Suprapubic skin (tissue), 4 donors: ENCODE data around the gene FHOD3. TPM values are rescaled to one million over a fixed set of nuclear protein-coding genes. Genes with fewer than 3 reads are reported as not detected.

Experiments
- DNase-seq, 2 donors: peaks; one replicate each; pipeline ENCODE4 v3.0.0-alpha.2; 2019; ENCODE audit warnings: low spot score in 2 of 2
- H3K27ac ChIP-seq: fragments of 200-600 bp; sonication (generic); one replicate; pipeline ENCODE4 v1.5.1; 2019
- H3K27me3 ChIP-seq: fragments of 200-600 bp; sonication (generic); one replicate; pipeline ENCODE4 v1.5.1; 2019
- H3K36me3 ChIP-seq: fragments of 200-600 bp; sonication (generic); one replicate; pipeline ENCODE4 v1.5.1; 2019
- H3K4me1 ChIP-seq: fragments of 200-600 bp; sonication (generic); one replicate; pipeline ENCODE4 v1.5.1; 2019
- H3K4me3 ChIP-seq: fragments of 200-600 bp; sonication (generic); one replicate; pipeline ENCODE4 v1.5.1; 2019; ENCODE audit warnings: mild to moderate bottlenecking
- H3K9me3 ChIP-seq: fragments of 200-600 bp; sonication (generic); one replicate; pipeline ENCODE4 v1.5.1; 2019
- EP300 ChIP-seq: sonication (generic); formaldehyde crosslinking; IDR thresholded peaks from one replicate; pipeline ENCODE4 v1.6.1; 2017; ENCODE audit warnings: antibody characterized with exemption
- POLR2A ChIP-seq, 2 donors: fragments of 450-650 bp; IDR thresholded peaks; one replicate each; pipeline ENCODE4 v1.6.1; 2017; ENCODE audit warnings: antibody characterized with exemption in 2 of 2, mild to moderate bottlenecking in 2 of 2, moderate library complexity in 2 of 2
- POLR2AphosphoS5 ChIP-seq, 3 donors: sonication (generic); formaldehyde crosslinking; IDR thresholded peaks; one replicate each; pipeline ENCODE4 v1.6.1; 2017; ENCODE audit warnings: antibody characterized with exemption in 3 of 3
- WGBS: methylation state at CpG from one replicate; pipeline ENCODE4 v1.1.5; 2018; 5-methylcytosine and 5-hydroxymethylcytosine counted together
- total RNA-seq, 4 donors: library from RNA; depleted of rRNA; stranded (reverse); fragments of >200 nt; gene quantifications; one replicate each; pipeline ENCODE4 v1.1.0, GENCODE V29; 2016
- TF ChIP-seq, protein P1 (sequence below), 2 donors: fragments of 200-600 bp in 1 of 2; fragments of 450-650 bp in 1 of 2; sonication (generic) in 1 of 2; IDR thresholded peaks; one replicate each; pipeline ENCODE4 v1.5.1; 2016 to 2019; ENCODE audit warnings: antibody characterized with exemption in 2 of 2, mild to moderate bottlenecking in 1 of 2, moderate library complexity in 1 of 2

FHOD3 gene
- total RNA-seq, 4 donors from 2014 or later: 5.8 to 18.7 (median 15.5) TPM

DNA sequence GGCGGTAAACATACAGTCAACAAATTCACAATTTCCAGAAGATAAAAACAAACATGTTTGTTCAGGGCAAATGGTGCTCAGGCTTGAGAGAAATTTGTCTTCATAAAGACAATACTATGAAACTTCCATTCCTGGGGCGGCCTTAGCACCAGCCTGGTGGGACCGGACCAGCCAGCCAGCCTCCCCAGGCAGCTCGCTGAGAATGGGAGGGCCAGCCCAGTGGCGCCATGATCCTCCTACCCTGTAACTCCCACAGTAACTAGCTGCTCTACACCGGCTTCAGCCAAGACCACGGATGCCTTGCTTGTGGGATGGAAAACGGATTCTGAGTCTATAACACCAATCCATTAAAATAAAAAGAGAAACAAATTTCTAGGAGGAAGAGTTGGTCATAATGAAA lies 24.2 kb upstream of the FHOD3 start:
- Histone ChIP-seq H3K4me1 (no peaks in the 10 kb centered on the region), H3K4me3 (no peak overlapping the region), H3K9me3 (no peaks in the 10 kb centered on the region), H3K27me3 (no peaks in the 10 kb centered on the region), H3K27ac (no peak overlapping the region), H3K36me3 (no peaks in the 10 kb centered on the region)
- WGBS: 88% methylated on average over 8 of the region's 8 CpGs
- no peak for DNase-seq
- TF ChIP-seq EP300: no peak
- TF ChIP-seq, protein P1, sequence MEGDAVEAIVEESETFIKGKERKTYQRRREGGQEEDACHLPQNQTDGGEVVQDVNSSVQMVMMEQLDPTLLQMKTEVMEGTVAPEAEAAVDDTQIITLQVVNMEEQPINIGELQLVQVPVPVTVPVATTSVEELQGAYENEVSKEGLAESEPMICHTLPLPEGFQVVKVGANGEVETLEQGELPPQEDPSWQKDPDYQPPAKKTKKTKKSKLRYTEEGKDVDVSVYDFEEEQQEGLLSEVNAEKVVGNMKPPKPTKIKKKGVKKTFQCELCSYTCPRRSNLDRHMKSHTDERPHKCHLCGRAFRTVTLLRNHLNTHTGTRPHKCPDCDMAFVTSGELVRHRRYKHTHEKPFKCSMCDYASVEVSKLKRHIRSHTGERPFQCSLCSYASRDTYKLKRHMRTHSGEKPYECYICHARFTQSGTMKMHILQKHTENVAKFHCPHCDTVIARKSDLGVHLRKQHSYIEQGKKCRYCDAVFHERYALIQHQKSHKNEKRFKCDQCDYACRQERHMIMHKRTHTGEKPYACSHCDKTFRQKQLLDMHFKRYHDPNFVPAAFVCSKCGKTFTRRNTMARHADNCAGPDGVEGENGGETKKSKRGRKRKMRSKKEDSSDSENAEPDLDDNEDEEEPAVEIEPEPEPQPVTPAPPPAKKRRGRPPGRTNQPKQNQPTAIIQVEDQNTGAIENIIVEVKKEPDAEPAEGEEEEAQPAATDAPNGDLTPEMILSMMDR (IDR thresholded peaks at IDR 0.05): no peak
- no peak for TF ChIP-seq POLR2A (IDR thresholded peaks at IDR 0.05)

DNA sequence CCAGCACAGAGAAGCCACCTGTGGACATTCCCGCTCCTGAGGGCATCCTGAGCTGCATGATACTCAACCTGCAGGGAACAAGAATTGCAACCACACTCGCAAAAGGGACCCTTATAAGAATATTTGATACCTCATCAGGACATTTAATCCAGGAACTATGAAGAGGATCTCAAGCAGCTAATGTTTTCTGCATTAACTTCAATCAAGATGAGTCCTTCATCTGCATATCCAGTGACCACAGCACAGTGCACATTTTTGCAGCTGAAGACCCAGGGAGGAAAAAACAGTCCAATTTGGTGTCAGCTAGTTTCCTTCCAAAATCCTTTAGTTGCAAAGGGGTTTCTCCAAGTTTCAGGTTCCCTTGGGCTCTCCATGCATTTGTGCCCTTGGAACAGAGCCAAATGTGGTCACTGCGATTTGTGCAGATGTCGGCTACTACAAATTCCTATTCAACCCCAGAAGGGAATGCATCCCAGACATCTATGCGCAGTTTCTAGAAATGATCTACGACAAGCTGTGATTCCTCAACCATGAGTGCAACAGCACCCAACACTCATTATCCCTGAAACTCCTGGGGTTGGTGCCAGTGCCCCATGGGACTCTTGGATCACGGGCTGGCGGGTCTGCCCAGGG lies 23.3 kb upstream of the FHOD3 start:
- Histone ChIP-seq H3K9me3 (no peaks in the 10 kb centered on the region), H3K4me1 (no peaks in the 10 kb centered on the region), H3K36me3 (no peaks in the 10 kb centered on the region), H3K27ac (no peak overlapping the region), H3K4me3 (no peak overlapping the region), H3K27me3 (no peaks in the 10 kb centered on the region)
- 90% methylated on average over 8 of the region's 8 CpGs for WGBS
- TF ChIP-seq, protein P1 (IDR thresholded peaks at IDR 0.05): no peak
- TF ChIP-seq EP300 (no peak), POLR2A (IDR thresholded peaks at IDR 0.05) (no peak), POLR2AphosphoS5 (IDR thresholded peaks at IDR 0.05) (no peak)
- DNase-seq: no peak

DNA sequence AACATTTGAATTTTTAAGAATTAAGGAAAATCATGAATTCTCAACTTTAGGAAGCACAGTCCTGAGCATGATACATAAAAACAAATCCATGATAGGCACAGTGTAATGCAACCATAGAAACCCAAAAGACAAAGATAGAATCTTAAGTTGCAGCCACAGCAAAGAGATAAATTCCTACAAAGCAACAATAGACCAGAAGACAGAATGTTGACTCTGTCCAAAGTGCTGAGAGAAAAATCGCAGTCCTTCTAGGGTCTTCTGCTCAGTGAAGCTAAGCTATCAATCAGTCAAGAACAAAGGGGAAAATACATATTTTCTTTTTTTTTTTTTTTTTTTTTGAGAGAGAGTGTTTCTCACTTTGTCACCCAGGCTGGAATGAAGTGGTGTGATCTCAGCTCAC lies 22.0 kb upstream of the FHOD3 start:
- H3K4me3 ChIP-seq: no peak overlapping the region
- no peak overlapping the region for H3K27ac ChIP-seq
- TF ChIP-seq POLR2A (IDR thresholded peaks at IDR 0.05) (no peak), EP300 (no peak), POLR2AphosphoS5 (IDR thresholded peaks at IDR 0.05) (no peak)
- TF ChIP-seq, protein P1 (IDR thresholded peaks at IDR 0.05): no peak
- H3K9me3 ChIP-seq: no peaks in the 10 kb centered on the region
- no peaks in the 10 kb centered on the region for H3K4me1 ChIP-seq
- no peak for DNase-seq
- H3K27me3 ChIP-seq: no peaks in the 10 kb centered on the region
- WGBS: 85% methylated on average over 1 of the region's 1 CpG
- no peaks in the 10 kb centered on the region for H3K36me3 ChIP-seq

DNA sequence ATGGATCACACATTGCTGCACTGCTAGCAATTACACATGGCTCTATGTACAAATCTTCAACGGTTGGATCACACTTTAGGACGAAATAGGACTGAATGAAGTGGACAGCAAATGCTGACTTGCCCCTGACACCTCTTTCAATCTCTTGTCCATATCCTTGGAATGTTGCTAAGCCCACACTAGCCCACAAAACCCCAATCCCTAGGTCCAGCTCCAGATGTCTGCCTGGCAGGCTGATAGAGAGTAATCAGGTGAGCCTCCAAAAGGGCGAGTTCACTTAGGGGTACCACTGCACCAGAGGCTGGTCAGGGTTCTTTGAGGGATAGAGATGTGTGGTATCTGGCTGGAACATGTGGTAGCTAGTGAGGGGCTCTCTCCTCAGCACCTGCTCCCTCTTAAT lies 18.5 kb upstream of the FHOD3 start:
- no peak for DNase-seq
- Histone ChIP-seq H3K36me3 (no peaks in the 10 kb centered on the region), H3K4me1 (no peaks in the 10 kb centered on the region), H3K27ac (no peak overlapping the region), H3K4me3 (no peak overlapping the region), H3K27me3 (no peaks in the 10 kb centered on the region), H3K9me3 (no peaks in the 10 kb centered on the region)
- 80% methylated on average over 3 of the region's 3 CpGs for WGBS
- no peak for TF ChIP-seq EP300
- TF ChIP-seq, protein P1 (IDR thresholded peaks at IDR 0.05): no peak
- no peak for TF ChIP-seq POLR2A (IDR thresholded peaks at IDR 0.05)
- TF ChIP-seq POLR2AphosphoS5 (IDR thresholded peaks at IDR 0.05): no peak

DNA sequence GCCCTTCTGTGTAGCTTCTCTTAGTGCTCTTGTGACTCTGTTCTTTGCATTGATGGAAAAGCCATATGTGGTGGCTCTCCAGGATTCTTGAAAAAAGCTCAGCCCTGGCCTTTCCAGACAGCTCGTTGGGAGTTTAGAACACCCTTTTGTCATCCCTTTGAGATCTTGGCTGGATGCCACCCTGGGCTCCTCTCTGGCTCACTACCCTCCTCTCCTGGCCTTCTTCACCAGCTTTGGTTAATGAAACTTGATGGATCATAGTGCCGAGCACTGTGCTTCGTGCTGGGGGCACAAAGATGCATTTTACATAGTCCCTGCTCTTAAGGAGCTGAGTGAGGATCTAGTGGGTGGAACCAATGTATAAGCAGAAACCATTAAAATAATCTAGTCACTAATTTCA lies 15.6 kb upstream of the FHOD3 start:
- Histone ChIP-seq H3K4me1 (no peaks in the 10 kb centered on the region), H3K4me3 (no peak overlapping the region), H3K36me3 (no peaks in the 10 kb centered on the region), H3K27me3 (no peaks in the 10 kb centered on the region), H3K27ac (no peak overlapping the region), H3K9me3 (no peaks in the 10 kb centered on the region)
- no peak for DNase-seq
- TF ChIP-seq POLR2AphosphoS5 (IDR thresholded peaks at IDR 0.05): no peak
- no peak for TF ChIP-seq EP300
- no peak for TF ChIP-seq POLR2A (IDR thresholded peaks at IDR 0.05)
- TF ChIP-seq, protein P1 (IDR thresholded peaks at IDR 0.05): no peak
- 32% methylated on average over 3 of the region's 3 CpGs for WGBS
